GM19193 (cell line): ENCODE measurements around the gene SHC3.

ENCODE experiments used
- POLR2A ChIP-seq: IDR thresholded peaks from 4 replicates; pipeline ENCODE4 v1.6.1; 2011; ENCODE audit not compliant: insufficient read depth, insufficient read length; ENCODE audit errors: extremely low read depth

Gene SHC3

GRCh38 chr9:89059925-89060506 is 118.6 kb downstream of the SHC3 start:
- no peak for TF ChIP-seq POLR2A

DNA sequence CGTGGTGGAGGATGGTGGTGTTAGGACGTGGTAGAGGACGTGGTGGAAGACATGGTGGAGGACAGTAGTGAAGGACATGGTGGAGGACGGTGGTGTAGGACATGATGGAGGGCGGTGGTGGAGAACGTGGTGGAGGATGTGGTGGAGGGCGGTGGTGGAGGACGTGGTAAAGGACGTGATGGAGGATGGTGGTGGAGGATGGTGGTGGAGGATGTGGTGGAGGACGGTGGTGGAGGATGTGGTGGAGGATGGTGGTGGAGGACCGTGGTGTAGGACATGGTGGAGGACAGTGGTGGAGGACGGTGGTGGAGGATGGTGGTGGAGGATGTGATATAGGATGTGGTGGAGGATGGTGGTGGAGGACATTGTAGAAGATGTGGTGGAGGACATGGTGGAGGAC is 119.7 kb downstream of the SHC3 start:
- TF ChIP-seq POLR2A = no peak

DNA sequence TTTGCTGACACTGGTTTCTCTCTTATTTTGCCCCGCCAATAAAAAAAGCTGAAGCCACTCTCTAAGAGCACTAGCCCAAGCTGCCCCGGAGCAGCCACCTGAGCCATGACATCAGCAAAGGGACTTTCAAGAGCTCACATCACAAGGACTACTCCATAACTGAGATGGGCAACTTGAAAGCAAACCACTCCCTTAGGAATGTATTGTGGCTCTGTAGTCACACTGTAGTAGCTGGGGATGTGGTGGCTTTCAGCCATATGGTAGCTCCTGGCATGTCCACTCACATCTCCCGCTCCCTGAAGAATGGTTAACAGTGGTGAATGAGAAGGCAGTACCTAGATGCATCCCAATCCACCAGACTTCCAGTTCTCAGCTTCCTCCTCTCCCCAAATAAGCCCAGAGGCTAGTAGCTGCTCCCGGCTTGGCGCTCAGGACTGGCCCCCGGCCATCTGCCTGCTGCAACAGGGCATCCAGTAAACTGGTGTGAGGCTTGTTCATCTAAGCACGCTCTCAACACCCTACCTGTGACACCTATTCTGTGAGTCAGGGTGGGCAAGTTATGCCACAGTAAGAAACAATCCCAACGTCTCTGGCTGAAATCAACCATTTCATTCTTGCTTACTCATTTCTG is 123.6 kb downstream of the SHC3 start:
- TF ChIP-seq POLR2A = no peak

DNA sequence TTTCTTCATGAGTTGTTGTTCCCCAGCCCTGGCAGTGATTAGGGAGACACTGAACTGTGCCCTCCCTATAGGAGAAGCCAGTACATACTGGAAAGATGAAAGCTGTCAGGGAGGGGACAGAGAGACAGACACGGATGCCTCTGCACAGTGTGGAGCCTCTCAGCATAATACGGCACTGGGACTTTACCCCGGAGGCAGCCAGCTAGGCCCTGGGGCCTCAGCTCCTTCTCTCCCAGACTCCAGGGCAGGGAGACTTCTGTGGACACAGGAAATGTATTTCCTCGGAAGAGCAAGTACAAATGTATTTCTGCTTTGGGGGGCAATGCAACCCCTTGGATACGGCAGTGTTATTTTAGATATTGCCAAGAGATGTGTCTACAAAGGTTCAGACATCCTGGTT is 125.3 kb downstream of the SHC3 start:
- TF ChIP-seq POLR2A = no peak

GRCh38 chr9:89052470-89053097 is 126.0 kb downstream of the SHC3 start:
- TF ChIP-seq POLR2A = no peak

DNA sequence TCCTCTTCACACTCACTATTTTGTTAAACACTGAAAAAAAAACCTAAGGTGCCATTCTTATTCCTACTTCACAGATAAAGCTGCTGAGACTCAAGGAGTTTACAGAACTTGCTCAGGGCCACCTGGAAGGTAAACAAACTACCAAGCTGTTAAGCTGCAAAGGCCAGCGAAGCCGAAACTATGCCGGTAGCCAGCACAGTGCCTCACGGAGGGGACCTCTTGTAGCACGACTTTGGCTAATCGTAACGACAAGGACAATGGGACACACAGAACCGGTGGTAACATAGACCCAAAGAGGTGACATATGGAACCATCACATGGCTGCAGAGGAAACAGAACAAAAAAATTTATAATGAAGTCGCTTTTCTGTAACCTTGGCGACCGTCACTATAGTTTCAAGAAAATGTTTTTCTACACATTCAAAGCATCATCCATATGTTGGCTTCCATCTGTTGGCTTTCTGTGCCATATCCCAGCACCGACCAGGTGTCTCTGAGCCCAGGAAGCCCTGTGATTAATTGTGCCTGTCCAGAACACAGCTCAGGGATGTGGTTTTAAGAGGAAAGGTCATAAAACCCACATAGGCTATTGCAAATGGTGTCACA is 127.1 kb downstream of the SHC3 start:
- TF ChIP-seq POLR2A = no peak

DNA sequence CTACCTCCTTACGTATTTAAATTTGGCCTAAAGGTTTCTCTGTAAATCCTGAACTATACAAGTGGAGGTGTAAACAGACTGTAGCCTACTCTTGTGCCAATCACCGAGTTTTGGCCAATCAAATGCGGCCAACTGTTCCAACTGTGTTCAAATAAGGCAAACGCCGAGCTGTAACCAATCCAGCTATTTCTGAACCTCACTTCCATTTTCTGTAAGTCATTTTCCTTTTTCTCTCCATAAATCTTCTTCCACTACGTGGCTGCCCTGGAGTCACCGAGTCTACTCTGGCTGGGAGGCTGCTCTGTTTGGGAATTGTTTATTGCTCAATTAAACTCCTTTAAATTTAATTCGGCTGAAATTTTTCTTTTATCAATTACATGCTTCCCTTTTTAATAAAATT is 129.0 kb downstream of the SHC3 start:
- TF ChIP-seq POLR2A = no peak

- TF ChIP-seq POLR2A = no peak
These were observed 130.0 kb downstream of the SHC3 start for GRCh38 chr9:89048616-89049015.

GRCh38 chr9:89047667-89048066 is 131.0 kb downstream of the SHC3 start:
- no peak for TF ChIP-seq POLR2A

DNA sequence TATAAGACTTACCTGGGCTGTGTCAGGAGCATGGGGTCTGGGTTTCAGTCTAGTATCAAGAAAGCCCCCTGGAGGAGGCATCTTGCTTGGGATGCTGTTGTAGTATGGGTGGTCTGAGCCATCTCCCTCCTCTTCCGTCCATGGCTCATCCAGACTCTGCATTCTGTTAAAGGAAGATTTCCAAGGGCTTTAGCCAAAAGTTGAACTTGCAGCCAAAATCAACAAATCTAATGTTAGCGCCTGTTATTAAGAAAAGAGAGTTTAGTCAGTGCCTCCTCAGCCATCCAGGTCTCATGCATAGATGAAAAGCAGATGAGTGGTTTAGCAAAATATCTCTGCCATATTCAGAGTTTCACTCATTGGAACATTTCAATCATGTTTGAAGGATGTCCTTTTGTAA is 131.8 kb downstream of the SHC3 start:
- TF ChIP-seq POLR2A = no peak

DNA sequence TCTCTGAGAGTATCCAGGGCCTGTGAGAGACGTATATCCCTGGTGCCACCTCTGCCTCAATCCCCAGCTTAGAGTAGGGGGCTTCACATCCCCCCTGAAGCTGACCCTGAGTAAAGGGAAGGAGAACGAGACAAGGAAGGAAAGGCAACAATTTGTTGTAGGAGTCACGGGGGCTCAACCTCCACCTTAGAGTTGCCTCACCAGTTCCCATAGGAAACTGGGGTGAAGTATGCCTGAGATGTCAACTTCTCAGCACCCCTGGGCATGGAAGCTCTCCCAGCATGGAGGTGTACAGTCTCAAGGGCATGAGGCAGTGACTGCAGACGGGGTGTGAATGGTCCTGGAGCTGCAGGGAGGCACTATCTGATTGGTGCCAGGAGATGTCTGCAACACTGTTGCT is 133.7 kb downstream of the SHC3 start:
- TF ChIP-seq POLR2A = no peak

DNA sequence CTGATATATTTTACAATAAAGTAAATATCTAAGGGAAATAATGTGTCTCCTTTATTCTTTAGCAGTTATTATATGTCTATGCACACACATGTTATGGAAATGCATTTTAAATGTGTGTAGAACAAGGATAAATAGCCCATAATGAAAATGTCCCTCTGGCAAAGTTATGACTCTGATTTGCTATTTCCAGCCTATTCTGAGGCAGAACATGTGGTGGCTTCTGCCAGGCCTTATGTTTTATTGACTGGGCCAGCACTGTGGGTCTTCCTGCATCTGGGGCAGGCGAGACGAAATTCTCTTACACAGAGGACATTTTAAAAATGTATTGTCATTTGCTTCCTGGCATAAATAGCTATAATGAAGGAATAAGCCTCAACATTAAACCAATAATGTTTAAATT is 134.5 kb downstream of the SHC3 start:
- no peak for TF ChIP-seq POLR2A

- TF ChIP-seq POLR2A = no peak
These were observed 135.6 kb downstream of the SHC3 start for GRCh38 chr9:89042984-89043383.

GRCh38 chr9:89039664-89040063 is 139.0 kb downstream of the SHC3 start:
- TF ChIP-seq POLR2A = no peak

DNA sequence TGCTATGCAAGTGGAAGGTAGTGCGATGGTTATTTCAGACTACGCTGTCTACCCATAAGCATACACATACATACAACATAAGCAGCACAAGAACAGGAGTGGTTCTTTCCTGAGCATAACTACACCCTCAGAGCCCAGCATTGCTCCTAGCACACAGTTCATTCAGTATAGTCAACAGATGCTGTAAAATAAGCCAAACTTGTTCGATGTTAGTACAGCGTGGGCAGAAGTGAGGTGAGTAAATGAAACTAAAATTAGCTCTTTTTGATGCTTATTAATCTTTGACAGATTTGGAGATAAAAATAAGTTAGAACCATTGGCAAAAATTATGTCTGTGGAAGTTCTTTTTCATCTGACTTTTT is 139.5 kb downstream of the SHC3 start:
- no peak for TF ChIP-seq POLR2A
